Measurements from ENCODE around the gene SEPHS1.

Gene SEPHS1

GRCh38 chr10:13375791-13376190 is 27.7 kb upstream of the SEPHS1 start:
- DNase-seq (ENCODE audit: extremely low read depth, low read depth) = no peak
- TF ChIP-seq, protein P1, sequence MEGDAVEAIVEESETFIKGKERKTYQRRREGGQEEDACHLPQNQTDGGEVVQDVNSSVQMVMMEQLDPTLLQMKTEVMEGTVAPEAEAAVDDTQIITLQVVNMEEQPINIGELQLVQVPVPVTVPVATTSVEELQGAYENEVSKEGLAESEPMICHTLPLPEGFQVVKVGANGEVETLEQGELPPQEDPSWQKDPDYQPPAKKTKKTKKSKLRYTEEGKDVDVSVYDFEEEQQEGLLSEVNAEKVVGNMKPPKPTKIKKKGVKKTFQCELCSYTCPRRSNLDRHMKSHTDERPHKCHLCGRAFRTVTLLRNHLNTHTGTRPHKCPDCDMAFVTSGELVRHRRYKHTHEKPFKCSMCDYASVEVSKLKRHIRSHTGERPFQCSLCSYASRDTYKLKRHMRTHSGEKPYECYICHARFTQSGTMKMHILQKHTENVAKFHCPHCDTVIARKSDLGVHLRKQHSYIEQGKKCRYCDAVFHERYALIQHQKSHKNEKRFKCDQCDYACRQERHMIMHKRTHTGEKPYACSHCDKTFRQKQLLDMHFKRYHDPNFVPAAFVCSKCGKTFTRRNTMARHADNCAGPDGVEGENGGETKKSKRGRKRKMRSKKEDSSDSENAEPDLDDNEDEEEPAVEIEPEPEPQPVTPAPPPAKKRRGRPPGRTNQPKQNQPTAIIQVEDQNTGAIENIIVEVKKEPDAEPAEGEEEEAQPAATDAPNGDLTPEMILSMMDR (IDR thresholded peaks at IDR 0.05; ENCODE audit: low read depth, low read length) = no peak

DNA sequence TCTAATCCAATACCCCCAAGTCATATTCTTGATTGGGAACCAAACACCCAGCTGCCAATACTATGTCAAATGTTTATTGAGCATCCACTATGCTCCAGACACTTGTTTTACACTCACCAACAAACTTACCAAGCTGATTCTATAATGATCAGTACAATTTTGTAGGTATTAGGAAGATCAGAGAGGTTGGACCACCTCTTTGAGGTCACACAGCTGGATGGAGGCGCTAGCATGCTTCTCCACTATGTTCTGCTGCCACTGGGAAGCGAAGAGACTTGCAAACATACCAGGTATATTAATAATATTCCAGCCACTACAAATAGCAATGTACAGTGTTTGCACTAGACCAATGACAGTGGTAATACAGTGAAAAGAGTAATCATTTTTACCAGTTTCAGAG is 25.6 kb upstream of the SEPHS1 start:
- TF ChIP-seq, protein P1 (IDR thresholded peaks at IDR 0.05; ENCODE audit: low read depth, low read length) = no peak

DNA sequence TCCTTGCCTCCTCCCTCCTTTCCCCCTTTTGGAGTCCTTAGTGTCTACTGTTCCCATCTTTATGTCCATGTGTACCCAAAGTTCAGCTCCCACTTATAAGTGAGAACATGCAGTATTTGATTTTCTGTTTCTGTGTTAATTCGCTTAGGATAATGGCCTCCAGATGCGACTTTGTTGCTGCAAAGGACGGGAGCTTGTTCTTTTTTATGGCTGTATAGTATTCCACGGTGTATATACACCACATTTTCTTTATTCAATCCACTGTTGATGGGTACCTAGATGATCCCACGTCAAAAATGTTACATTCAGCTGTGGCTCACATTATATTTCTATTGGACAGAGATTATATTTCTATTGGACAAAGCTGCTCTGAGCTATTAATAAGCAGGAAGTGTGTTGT is 24.4 kb upstream of the SEPHS1 start:
- no peak for DNase-seq (ENCODE audit: extremely low read depth, low read depth)
- TF ChIP-seq, protein P1 (IDR thresholded peaks at IDR 0.05; ENCODE audit: low read depth, low read length) = no peak

More for the DNA sequence above, 25.6 kb upstream of the SEPHS1 start:
- no peak for DNase-seq (ENCODE audit: extremely low read depth, low read depth)

DNA sequence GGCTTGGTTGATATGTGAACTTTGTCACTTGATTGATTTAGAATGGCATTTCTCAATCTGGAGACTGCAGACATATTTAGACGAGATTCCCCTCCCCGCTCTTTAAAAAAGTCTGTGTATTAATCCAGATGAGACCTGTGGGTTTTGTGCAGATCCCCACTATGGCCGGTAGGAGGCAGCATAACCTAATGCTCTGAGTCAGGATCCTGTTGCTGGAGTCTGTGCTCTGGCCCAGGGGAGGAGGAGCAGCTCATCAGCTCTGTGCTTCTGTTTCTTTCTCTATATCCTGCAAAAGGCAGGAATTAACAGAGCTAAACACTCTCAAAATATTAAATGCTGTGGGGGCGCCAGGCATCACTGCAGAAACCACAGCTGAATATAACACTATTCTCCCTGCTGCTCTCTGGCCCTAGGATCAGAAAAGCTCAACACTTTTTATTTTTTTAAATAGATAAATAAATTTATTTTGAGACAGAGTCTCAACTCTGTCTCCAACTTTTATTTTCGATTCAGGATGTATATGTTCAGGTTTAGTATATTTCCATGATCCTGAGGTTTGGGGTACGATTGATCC is 23.9 kb upstream of the SEPHS1 start:
- DNase-seq (ENCODE audit: extremely low read depth, low read depth) = peak; percentile 43
- TF ChIP-seq, protein P1 (IDR thresholded peaks at IDR 0.05; ENCODE audit: low read depth, low read length) = peak; percentile 94

- no peak for DNase-seq (ENCODE audit: extremely low read depth, low read depth)
- TF ChIP-seq, protein P1 (IDR thresholded peaks at IDR 0.05; ENCODE audit: low read depth, low read length) = no peak
Measured at GRCh38 chr10:13366891-13367290, 18.8 kb upstream of the SEPHS1 start.

GRCh38 chr10:13365831-13366230 is 17.7 kb upstream of the SEPHS1 start:
- TF ChIP-seq, protein P1 (IDR thresholded peaks at IDR 0.05; ENCODE audit: low read depth, low read length) = no peak
- DNase-seq (ENCODE audit: extremely low read depth, low read depth) = no peak

- TF ChIP-seq, protein P1 (IDR thresholded peaks at IDR 0.05; ENCODE audit: low read depth, low read length) = no peak
- DNase-seq (ENCODE audit: extremely low read depth, low read depth) = no peak
Measured at GRCh38 chr10:13365243-13365642, 17.1 kb upstream of the SEPHS1 start.

Measured in AG09319 (cell line).